Epidermal melanocyte (primary cell): ENCODE data around the gene EDC4.

Experiments used
- DNase-seq: peaks from one replicate; pipeline ENCODE4 v3.0.0; 2011; ENCODE audit warnings: low spot score; ENCODE audit not compliant: insufficient read length

EDC4 gene

DNA sequence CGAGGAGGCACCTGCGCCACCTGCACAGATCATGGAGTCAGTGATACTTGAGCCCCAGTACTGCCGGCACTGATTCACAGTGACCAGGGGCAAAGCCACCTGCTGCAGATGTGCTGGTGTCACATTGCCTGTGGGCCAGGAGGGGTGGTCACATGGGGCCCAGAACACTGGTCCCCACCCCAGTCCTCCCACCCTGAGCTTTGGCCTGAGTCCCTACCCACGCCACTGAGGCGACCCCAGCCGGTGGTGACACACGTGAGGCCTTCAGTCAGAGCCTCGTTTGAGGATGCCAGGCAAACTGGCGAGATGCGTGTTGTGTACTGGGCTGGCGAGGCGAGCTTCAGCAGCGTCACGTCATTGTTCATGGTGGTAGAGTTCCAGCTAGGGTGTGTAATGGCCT lies 57.3 kb downstream of the EDC4 start:
- DNase-seq, result no peak

- no peak for DNase-seq
These were observed 57.9 kb downstream of the EDC4 start for GRCh38 chr16:67930678-67931211.
